AG10803 (cell line): Measurements from ENCODE around the gene POU2F2.

Experiments
- DNase-seq: peaks from one replicate; pipeline ENCODE4 v3.0.0; 2010; ENCODE audit warnings: low read depth
- H3K4me3 ChIP-seq: 2 replicates; pipeline ENCODE4 v1.5.1; 2011; ENCODE audit warnings: mild to moderate bottlenecking, low read length, control low read depth
- CTCF ChIP-seq: conservative IDR thresholded peaks from 2 replicates; pipeline ENCODE4 v1.5.1; 2011; ENCODE audit warnings: mild to moderate bottlenecking, low read length, control low read depth, inconsistent platforms

POU2F2 gene

GRCh38 chr19:42060117-42060516 lies 72.1 kb downstream of the POU2F2 start:
- DNase-seq, result no peak
- no peak for TF ChIP-seq CTCF
- H3K4me3 ChIP-seq, result no peak overlapping the region

GRCh38 chr19:42059196-42059595 lies 73.0 kb downstream of the POU2F2 start:
- H3K4me3 ChIP-seq, result no peak overlapping the region
- no peak for TF ChIP-seq CTCF
- DNase-seq, result no peak

- no peak for TF ChIP-seq CTCF
- H3K4me3 ChIP-seq, result no peak overlapping the region
- no peak for DNase-seq
Measured at GRCh38 chr19:42057846-42058245, 74.4 kb downstream of the POU2F2 start.

GRCh38 chr19:42054205-42054604 lies 78.0 kb downstream of the POU2F2 start:
- H3K4me3 ChIP-seq, result no peak overlapping the region
- no peak for TF ChIP-seq CTCF
- DNase-seq, result no peak

GRCh38 chr19:42053037-42053935 lies 79.0 kb downstream of the POU2F2 start:
- no peak for TF ChIP-seq CTCF
- no peak overlapping the region for H3K4me3 ChIP-seq
- no peak for DNase-seq

- no peak overlapping the region for H3K4me3 ChIP-seq
- TF ChIP-seq CTCF, result no peak
- no peak for DNase-seq
Measured at GRCh38 chr19:42052241-42052863, 79.9 kb downstream of the POU2F2 start.
